Muscle of leg (tissue), 11 donors: Measurements from ENCODE around the gene NBAS. TPM values are rescaled to one million over a fixed set of nuclear protein-coding genes. Genes with fewer than 3 reads are reported as not detected.
"Not testable (repeated sequence)": the region's sequence is repeated elsewhere in the genome, so short reads cannot be mapped to it uniquely, and the experiment has no call there.

Source experiments
- DNase-seq: peaks from one replicate; pipeline ENCODE4 v3.0.0; 2013
- H3K27ac ChIP-seq: one replicate; pipeline ENCODE4 v1.5.1; 2013; ENCODE audit warnings: mild to moderate bottlenecking, low read length, control low read depth
- H3K27me3 ChIP-seq: one replicate; pipeline ENCODE4 v1.6.1; 2013; ENCODE audit warnings: low read length; ENCODE audit not compliant: control insufficient read depth, insufficient read depth
- H3K36me3 ChIP-seq: one replicate; pipeline ENCODE4 v1.6.1; 2013; ENCODE audit warnings: low read length; ENCODE audit not compliant: control insufficient read depth, insufficient read depth
- H3K4me1 ChIP-seq: one replicate; pipeline ENCODE4 v1.6.1; 2013; ENCODE audit warnings: low read length; ENCODE audit not compliant: control insufficient read depth, insufficient read depth
- H3K4me3 ChIP-seq: one replicate; pipeline ENCODE4 v1.5.1; 2013; ENCODE audit warnings: low read length, control low read depth
- H3K9me3 ChIP-seq: replicated peaks from 2 replicates; pipeline ENCODE4 v1.6.1; 2013; ENCODE audit warnings: low read depth, low read length; ENCODE audit not compliant: control insufficient read depth
- WGBS: methylation state at CpG from one replicate; pipeline ENCODE4 v1.1.5; 2013; ENCODE audit warnings: missing lambda C conversion rate; ENCODE audit not compliant: insufficient coverage; 5-methylcytosine and 5-hydroxymethylcytosine counted together
- polyA plus RNA-seq, 8 donors: library from polyadenylated mRNA; unstranded; fragments of 120-200 nt; gene quantifications; one replicate each; pipeline versions ENCODE4 v1.2.1 to v1.2.3, GENCODE V29; 2013; ENCODE audit warnings: inconsistent platforms in 1 of 8, low replicate concordance in 1 of 8; ENCODE audit not compliant: insufficient read length in 8 of 8, insufficient read depth in 1 of 8
- total RNA-seq: library from RNA; stranded (reverse); fragments of 120-200 nt; gene quantifications from one replicate; pipeline ENCODE4 v1.2.4, GENCODE V29; 2013

Gene NBAS
- total and polyA plus RNA-seq, 9 donors, result 33.3 to 57.5 (median 36.1) TPM

DNA sequence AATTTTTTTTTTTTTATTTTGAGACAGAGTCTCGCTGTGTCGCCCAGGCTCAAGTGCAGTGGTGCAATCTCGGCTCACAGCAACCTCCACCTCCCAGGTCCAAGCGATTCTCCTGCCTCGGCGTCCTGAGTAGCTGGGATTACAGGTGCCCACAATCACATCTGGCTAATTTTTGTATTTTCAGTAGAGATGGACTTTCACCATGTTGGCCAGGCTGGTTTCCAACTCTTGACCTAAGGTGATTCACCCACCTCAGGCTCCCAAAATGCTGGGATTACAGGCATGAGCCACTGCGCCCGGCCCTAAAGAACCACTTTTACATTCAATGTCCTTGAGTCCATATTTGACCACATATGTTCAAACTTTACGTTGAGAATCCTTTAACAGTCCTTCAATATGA is 156.6 kb downstream of the NBAS start:
- not testable (repeated sequence) for DNase-seq, H3K27ac ChIP-seq, H3K36me3 ChIP-seq, H3K27me3 ChIP-seq, H3K4me1 ChIP-seq, H3K4me3 ChIP-seq, H3K9me3 ChIP-seq
- 100% methylated on average over 4 of the region's 9 CpGs for WGBS

DNA sequence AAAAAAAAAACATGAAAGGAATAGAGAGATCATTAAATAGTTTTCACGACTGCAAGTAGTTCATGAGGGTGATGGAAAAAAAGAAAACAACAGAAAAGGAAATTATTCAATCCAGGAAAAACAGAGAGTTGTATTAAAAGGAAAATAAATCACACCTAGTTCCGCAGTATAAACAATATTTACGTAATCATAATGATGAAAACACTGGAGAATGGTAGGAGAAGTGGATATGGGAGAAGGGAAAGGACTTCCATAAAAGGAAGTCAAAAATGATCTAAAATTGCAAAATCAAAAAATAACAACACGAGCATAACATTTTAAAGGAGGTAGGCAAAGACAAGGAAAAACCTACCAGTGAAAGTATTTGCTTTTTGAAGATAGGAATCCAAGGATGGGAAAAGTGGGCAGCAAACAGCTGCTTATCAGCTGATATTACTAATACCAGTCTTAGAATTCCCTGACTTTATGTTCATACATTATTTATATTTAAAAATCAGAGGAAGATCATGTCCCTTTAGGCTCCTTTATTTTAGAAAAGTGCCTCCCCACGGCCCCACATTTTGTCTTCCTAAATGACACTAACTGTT is 160.8 kb downstream of the NBAS start:
- peaks cover 3% of the 10 kb centered on the region for H3K36me3 ChIP-seq
- H3K4me1 ChIP-seq, result no peaks in the 10 kb centered on the region
- no peaks in the 10 kb centered on the region for H3K9me3 ChIP-seq
- H3K27me3 ChIP-seq, result no peaks in the 10 kb centered on the region
- H3K27ac ChIP-seq, result no peak overlapping the region
- WGBS, result no CpG with 5 or more reads among the region's 5 CpGs
- DNase-seq, result no peak
- no peak overlapping the region for H3K4me3 ChIP-seq

DNA sequence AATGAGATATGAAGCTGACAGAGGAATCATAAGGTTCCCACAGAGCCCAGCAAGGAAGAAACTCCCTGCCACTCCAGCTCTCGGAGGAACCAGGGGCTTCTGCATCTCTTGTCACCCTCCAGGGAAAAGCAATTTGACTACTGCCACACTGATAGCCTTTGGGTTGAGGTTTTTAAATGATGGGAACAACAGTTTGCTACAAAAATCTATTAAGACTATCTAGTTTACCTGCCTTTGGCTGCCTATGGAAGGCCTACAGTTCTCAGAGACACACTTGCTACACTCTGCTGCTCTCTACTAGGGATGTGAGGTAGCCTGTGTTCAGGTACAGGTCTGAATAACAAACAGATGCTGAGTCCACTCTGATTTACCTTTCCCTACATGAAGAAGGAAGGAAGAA is 161.9 kb downstream of the NBAS start:
- Histone ChIP-seq H3K27ac (no peak overlapping the region), H3K36me3 (peaks cover 3% of the 10 kb centered on the region), H3K4me3 (no peak overlapping the region), H3K9me3 (no peaks in the 10 kb centered on the region), H3K4me1 (no peaks in the 10 kb centered on the region), H3K27me3 (no peaks in the 10 kb centered on the region)
- no CpG with 5 or more reads among the region's 1 CpG for WGBS
- no peak for DNase-seq

DNA sequence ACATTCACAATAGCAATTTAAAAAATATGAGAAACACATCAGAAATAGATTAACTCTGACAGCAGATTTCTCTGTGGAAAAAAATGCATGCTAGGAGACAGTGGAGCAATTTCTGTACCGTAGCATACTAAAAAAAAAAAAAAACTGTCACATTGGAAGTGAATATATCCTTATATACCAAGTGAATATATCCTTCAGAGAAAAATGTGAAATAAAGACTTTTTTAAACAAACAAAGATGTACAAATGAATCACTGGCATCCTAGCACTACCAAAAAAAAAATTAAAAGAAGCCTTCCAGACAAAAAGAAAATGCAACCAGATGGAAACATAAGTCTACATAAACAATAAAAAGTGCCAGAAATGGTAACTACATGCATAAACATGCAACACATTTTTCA is 169.4 kb downstream of the NBAS start:
- Histone ChIP-seq H3K27ac (no peak overlapping the region), H3K4me3 (no peak overlapping the region), H3K9me3 (no peaks in the 10 kb centered on the region), H3K27me3 (no peaks in the 10 kb centered on the region), H3K4me1 (no peaks in the 10 kb centered on the region), H3K36me3 (peaks cover 5% of the 10 kb centered on the region)
- WGBS, result no CpG with 5 or more reads among the region's 1 CpG
- peak; percentile 3 for DNase-seq

DNA sequence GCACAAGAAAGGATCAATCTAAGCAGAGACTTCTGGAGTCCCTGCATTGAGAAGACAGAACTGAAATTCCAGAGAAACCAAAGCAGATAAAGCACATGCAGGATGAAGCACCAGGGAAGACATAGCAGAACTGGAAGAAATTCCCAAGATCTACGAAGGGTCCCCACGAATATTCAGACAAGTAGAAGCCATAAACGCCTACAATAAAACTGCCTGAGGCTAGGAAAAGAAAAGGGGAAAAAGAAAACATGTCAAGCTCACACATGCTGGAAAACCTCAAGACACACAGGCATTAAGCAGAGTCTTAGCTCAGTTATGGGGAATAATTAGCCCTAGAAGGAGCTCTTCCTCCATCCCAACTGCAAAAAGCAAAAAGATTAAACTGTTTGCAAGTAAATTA is 171.2 kb downstream of the NBAS start:
- no peak overlapping the region for H3K4me3 ChIP-seq
- DNase-seq, result no peak
- no peaks in the 10 kb centered on the region for H3K27me3 ChIP-seq
- no CpG with 5 or more reads among the region's 3 CpGs for WGBS
- H3K9me3 ChIP-seq, result no peaks in the 10 kb centered on the region
- no peaks in the 10 kb centered on the region for H3K4me1 ChIP-seq
- no peak overlapping the region for H3K27ac ChIP-seq
- H3K36me3 ChIP-seq, result peaks cover 5% of the 10 kb centered on the region

DNA sequence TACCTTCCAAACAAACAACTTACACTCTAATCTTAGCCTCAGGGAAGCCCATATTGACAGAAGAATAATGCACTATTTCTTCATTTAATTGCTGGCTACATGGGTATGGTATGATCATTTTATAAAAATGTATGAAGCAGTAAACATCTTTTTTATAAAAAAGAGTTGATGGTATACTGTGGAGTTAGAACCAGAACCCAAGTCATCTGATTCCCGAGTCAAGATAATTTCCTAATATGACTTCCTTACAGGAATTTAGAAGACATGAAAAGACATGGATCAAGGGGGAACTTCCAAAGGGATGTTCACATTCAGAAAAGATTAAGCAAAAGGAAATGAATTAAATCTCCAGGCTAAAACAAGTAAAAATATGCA is 171.8 kb downstream of the NBAS start:
- Histone ChIP-seq H3K9me3 (no peaks in the 10 kb centered on the region), H3K4me1 (no peaks in the 10 kb centered on the region), H3K27me3 (no peaks in the 10 kb centered on the region), H3K4me3 (no peak overlapping the region), H3K27ac (no peak overlapping the region), H3K36me3 (peaks cover 5% of the 10 kb centered on the region)
- DNase-seq, result no peak
- no CpG with 5 or more reads among the region's 1 CpG for WGBS

DNA sequence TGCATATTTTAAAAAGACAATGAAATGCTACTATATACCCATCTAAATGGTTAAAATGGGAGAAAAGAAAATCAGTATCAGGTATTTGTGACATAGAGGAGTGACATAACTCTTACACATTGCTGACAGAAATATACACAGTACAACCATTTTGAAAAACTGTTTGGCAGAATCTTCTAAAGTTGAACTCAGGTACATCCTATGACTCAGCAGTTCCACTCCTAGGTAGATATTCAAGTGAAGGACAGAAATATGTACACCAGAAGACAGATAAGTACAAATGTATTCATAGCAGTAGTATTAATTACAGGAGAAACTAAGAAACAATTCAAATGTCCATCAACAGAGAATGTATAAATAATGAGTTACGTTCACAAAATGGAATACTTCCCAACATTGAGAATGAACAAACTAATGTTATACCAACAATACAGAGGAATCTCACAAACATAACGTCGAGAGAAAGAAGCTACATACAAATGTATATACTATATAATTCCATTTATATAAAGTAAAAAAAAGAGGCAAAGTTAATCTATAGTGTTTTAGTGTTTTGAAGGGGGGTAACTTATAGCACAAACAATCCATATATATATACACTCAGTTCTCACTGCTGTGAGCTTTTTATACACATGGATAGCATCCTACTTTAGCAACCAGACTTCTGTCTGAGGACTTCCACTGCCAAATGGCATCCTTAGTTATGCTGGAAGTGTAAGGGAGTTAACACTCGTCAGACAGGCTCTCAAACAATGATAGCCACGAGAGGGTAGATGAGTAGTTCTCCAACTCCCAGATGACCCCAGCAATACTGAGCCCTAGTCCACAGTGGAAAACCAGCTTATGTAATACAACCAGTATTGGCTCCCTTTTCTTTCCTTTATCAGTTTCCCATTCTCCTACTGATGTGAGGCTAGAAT is 172.5 kb downstream of the NBAS start:
- DNase-seq, result no peak
- Histone ChIP-seq H3K4me3 (no peak overlapping the region), H3K36me3 (peaks cover 6% of the 10 kb centered on the region), H3K27ac (no peak overlapping the region), H3K4me1 (no peaks in the 10 kb centered on the region), H3K27me3 (no peaks in the 10 kb centered on the region), H3K9me3 (no peaks in the 10 kb centered on the region)
- WGBS, result no CpG with 5 or more reads among the region's 5 CpGs

DNA sequence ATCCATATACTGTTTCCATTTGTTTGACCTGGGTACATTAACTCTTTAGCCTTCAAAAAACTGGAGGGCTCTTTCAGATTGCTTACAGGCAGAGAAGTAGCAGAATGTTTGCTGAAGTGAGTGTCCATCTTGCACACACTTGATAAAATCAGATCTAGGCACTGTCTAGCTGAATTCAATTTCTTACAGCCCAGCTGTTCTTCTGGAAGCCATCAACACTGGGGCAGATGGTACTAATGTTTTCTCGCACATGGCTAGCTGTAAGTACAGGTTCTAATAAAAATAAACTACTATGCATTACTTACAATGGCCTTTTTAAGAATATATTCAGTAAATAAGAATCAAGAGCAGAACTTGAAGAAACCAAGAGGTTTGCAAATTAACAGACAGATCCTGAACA is 175.9 kb downstream of the NBAS start:
- Histone ChIP-seq H3K4me3 (no peak overlapping the region), H3K36me3 (peaks cover 10% of the 10 kb centered on the region), H3K9me3 (no peaks in the 10 kb centered on the region), H3K27me3 (no peaks in the 10 kb centered on the region), H3K4me1 (no peaks in the 10 kb centered on the region), H3K27ac (no peak overlapping the region)
- no peak for DNase-seq
- no CpG with 5 or more reads among the region's 1 CpG for WGBS

DNA sequence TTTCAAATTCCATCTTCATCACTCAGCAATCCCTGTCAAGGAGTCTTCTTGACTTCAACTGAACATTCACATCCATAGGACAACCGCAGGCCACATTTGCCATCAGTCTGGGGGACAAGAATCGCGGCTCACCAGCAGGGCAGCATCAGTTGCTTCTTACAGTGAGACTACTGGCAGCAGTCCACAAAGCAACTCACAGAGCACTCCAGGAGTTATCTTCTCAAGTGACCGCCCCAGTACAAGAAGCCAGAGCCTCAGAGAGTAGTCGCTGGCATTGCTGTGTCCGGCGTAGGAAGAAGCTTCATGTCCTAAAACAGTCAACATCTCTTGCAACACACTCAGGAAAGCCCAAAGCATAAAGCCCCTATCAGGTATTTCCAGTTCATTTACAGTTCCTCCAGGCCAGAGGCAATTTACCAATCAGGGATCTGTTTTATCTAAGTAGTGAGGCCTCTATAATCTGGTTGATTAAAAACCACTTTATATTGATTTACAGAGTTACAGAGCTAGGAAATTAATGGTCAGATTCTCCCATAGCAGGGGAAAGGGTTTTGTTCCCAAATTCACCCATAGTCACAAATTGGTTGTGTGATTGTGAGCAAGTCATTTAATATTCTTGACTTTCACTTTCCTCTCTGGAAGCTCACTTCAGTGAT is 177.3 kb downstream of the NBAS start:
- Histone ChIP-seq H3K4me3 (no peak overlapping the region), H3K4me1 (no peaks in the 10 kb centered on the region), H3K27me3 (no peaks in the 10 kb centered on the region), H3K9me3 (no peaks in the 10 kb centered on the region), H3K36me3 (peaks cover 10% of the 10 kb centered on the region), H3K27ac (no peak overlapping the region)
- no peak for DNase-seq
- WGBS, result 100% methylated on average over 5 of the region's 7 CpGs

DNA sequence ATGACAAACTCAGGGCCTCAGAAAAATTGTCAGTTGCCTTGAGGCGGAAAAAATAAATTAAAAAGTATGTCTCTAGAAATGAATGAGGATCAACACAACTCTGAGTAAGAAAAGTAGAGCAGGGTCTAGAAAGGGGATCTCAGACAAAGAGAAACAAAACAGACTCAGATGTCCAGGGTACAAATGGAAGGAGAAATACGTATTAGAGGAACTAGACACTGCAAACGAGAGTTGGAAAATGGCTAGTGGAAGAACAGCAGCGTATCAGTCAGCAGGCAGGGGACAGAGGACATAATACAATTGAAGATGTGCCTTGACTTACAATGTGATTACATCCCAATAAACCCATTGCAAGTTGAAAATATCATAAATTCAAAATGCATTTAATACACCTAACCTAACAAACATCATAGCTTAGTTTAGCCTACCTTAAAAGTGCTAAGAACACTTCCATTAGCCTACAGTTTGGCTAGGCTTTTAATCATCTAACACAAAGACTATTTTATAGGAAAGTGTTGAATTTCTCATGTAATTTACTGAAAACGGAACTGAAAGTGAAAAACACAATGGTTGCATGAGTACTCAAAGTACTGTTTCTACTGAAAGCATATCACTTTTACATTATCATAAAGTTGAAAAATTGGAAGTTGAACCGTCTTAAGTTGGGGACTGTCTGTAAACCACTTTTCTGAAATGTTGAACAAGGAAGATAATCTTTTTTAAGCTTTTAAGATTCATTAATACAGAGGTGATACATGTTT is 182.8 kb downstream of the NBAS start:
- Histone ChIP-seq H3K9me3 (no peaks in the 10 kb centered on the region), H3K4me3 (no peak overlapping the region), H3K4me1 (no peaks in the 10 kb centered on the region), H3K36me3 (peaks cover 16% of the 10 kb centered on the region), H3K27ac (no peak overlapping the region), H3K27me3 (no peaks in the 10 kb centered on the region)
- no peak for DNase-seq
- 100% methylated on average over 1 of the region's 6 CpGs for WGBS
